ENCODE data around the gene MTA1. TPM values are rescaled to one million over a fixed set of nuclear protein-coding genes. Genes with fewer than 3 reads are reported as not detected.

MTA1 gene
- total RNA-seq, 1 experiment from 2014 or later: 47.9 TPM

DNA sequence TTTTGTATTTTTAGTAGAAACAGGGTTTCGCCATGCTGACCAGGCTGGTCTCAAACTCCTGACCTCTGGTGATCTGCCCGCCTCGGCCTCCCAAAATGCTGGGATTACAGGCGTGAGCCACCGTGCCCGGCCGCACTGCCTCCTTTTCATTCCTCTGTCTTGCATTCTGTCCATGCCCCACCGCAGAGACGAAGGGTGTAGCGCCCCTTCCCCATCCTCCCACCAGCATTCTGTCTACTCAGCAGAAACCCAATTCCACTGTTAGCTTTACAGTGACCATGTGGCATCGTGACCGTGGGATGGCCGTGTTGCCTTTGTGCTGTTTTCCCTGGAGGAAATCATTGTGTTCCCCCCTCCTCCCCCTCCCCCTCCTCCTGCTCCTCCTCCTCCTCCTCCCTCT is 11.0 kb upstream of the MTA1 start:
- no peak for DNase-seq (ENCODE audit: low read depth)

DNA sequence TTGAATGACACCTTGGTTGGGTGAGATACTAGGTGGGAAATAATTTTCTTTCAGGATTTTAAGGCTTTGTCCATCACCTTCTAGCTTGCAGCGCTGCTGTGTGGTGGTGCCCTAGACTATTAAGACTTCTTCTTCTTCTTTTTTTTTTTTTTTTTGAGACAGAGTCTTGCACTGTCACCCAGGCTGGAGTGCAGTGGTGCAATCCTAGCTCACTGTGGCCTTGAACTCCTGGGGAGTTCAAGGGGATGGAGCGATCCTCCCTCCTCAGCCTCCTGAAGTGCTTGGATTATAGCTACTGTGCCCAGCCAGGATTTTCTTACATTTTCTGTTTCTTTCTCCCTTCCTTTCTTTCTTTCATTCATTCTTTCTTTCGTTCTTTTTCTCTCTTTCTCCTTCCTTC is 10.3 kb upstream of the MTA1 start:
- DNase-seq (ENCODE audit: low read depth): no peak

DNA sequence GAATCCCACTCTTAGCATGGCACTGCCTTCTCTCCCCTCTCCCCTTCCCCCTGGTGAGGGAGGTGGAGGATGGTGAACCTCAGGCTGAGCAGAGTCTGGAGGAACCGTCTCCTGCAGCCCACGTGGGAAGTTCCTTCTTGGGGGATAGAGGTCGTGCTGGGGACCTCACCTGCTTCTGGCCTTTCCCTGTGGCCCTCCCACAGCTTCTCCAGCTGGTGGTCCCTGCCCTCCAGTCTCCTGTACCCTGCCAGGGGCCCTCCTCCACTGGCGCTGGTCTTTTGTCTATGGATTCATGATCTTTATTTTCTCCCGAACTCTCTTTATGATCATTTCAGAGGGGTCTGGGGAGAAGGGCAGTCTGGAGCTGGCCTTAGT is 9.0 kb upstream of the MTA1 start:
- no peak for DNase-seq (ENCODE audit: low read depth)

DNA sequence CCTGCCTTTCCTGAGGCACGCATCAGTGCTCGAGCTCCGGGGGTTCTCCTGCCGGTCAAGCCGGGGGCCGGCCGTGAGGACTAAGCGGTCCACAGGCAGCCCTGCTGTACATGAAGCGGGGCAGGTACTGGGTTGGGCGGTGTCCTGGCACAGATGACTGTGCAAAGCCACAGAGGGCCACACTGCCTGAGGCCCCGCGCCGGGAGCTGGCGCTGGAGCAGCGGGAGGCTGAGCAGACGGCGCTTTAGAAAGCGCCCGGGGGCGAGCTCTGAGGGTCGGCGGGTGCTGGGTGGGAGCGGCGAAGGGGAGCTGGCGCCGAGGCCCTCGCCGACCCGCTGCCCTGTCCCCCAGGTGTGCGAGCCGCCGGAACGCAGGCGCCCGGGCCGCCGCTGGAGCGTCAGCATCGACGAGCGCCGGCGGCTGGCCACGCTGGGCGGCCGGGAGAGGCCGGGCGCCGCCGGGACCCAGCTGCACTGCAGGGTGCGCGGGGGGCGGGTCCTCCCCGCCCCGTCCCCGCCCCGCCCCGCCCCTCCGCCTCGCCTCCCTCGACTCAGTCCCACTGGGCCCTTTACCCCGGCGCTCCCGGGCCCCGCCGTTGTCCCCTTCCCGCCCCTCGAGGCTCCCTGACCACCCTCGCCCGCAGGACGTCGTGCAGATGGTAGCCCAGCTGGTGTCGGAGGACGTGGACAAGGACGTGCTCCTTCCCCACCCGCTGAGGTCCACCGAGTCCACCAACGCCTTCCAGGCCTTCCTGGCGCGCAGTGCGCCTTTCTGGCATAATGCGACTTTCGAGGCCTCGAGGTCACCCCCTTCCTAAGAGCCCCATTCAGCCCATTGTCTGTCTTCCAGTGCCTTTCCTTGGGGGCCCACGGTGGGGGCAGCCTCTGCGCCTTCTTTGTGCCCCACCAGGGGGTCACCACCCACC is 8.3 kb upstream of the MTA1 start:
- peak; percentile 18 for DNase-seq (ENCODE audit: low read depth)

DNA sequence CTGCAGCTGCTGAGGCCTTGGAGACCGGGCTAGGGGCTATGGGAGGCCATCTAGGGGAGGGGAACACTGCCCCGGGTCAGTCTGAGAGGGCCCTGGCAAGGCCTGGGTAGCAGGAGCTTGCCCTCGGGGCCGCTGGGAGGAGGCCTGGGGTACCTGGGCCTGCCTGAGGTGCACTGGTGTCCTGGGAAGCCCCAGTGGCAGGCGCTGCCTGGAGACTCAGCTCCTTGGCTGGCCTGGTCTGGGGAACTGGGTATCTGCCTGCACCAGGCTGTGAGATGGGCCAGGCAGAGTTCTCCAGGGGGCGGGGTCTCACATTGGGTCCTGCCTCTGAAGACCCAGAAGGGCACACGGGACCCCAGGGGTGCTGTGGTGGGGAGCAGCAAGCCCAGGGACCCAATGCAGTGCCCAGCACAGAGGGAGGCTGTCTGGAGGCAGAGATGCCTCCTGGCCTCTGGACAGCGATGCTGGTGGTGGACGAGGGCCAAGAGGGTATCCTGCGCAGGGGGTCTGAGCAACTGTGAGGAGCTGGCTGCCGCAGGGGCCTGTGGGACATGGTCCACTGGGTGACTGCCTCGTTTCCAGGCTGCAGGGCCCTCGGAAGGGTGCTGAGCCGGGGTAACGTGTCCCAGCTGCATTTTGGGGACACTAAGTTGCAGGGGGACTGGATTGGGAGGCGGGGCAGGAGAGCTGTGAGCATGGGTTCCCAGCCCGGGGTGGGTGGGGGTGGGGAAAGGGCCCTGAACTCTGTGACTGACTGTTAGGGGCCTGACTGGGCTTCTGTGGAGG is 7.4 kb upstream of the MTA1 start:
- no peak for DNase-seq (ENCODE audit: low read depth)

- DNase-seq (ENCODE audit: low read depth): no peak
Measured at GRCh38 chr14:105412771-105413543, 6.7 kb upstream of the MTA1 start.

- DNase-seq (ENCODE audit: low read depth): no peak
Measured at GRCh38 chr14:105413544-105413886, 6.1 kb upstream of the MTA1 start.

- DNase-seq (ENCODE audit: low read depth): peak; percentile 17
Measured at GRCh38 chr14:105414456-105415371, 4.9 kb upstream of the MTA1 start.

GRCh38 chr14:105415481-105416428 is 3.9 kb upstream of the MTA1 start:
- DNase-seq (ENCODE audit: low read depth): no peak

GRCh38 chr14:105416671-105417070 is 3.0 kb upstream of the MTA1 start:
- DNase-seq (ENCODE audit: low read depth): no peak

DNA sequence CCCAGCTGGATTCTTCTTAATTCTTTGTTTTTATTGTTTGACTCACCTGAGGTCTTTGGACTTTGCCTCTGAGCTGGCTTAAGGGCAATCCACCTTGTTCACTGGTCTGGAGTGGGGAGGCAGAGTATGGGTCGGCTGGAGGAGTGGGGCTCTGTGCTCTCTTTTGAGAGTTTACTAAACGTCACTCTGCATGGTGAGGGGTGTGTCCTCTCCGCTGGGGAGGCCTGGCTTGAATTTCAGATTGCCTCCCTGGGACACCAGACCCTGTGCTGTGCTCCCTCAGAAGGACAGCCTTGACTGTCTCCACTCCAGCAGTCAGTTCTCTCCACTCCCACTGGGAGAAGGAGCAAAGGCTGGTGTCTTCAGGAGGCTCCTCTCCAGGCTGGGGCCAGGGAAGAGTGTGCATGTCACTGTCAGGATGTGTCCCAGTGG is 1.9 kb upstream of the MTA1 start:
- no peak for DNase-seq (ENCODE audit: low read depth)

DNA sequence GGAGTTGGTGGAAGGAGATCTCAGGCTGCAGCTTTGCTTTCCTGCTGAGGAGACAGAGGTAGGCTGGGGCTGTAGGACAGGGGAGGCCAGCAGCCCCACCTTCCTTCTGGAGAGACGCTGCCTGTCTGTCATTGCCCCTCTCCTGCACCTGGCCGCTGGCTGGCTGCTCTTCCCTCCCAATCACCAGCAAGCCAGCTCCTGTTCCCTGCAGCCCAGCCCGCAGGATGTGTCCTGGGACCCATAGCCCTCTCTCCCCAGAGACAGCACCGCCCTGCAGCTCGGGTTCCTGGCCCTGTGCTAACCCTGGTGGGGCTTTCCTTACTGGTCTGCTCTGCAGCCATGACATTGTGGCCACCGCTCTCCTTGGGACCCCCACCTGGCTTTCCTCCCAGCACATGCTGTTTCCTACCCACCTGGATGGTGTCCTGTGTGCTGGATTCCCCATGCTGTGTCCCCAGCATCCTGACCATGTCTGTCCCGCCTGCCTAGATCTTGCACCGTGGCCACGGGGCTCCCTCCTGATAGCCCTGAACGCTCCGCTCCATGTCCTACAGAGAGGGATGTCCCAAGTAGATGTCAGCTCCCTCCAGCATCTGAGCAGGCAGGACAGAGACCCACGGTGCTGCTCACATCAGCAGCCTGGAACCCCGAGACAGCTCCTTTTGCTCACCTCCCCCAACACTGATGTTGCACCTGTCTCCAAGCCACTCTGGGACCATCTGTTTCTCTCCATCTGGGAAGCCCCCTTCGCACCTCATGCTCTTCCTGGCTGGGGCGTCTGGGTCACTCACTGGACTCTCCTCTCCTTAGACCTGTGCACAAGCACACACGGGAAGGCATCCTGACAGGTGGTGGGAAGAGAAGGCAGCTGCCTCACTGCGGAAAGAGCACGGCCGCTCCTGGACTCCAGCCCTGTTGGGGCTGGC is 1.1 kb upstream of the MTA1 start:
- no peak for DNase-seq (ENCODE audit: low read depth)

DNA sequence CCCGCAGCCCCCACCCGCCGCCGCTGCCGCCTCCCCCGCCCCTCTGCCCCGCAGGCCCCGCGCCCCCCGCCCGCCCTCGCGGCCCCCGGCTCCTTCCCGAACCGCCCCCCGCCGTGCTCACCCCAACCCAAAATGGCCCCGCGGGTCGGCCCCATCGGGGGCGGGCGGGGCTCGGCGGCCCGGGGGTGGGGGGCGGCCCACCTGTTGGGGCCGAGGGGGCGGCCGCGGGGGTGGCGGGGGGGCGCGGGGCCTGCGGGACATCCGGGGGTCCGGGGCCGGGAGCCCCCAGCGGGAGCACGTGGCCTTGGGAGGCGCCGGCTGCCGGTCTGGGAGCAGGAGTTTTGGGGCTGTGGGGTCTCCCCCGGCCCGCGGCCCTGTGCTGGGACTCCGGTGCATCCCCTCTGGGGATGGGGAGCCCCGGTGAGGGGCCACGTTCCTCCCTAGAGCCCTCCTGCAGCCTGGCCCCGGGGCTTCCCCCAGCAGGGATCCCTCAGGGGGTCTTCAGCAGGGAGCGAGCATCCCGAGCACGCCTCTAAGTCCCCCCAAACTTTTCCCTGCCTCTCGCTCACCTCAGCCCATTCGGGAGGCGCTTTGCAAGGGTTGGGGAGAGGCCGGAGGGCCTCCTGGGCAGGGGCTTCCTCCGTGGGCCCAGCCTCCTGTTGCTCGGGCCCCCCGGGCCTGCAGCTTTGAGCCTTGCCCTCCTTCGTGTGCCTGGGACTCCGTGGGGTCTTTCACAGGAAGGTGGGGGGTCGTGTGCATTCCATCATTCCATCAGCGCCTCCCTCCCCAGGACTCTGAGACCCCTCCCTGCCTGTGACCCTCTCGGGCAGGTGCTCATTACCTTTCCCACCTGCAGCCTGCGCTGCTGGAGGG is 710 bp downstream of the MTA1 start:
- no peak for DNase-seq (ENCODE audit: low read depth)

DNA sequence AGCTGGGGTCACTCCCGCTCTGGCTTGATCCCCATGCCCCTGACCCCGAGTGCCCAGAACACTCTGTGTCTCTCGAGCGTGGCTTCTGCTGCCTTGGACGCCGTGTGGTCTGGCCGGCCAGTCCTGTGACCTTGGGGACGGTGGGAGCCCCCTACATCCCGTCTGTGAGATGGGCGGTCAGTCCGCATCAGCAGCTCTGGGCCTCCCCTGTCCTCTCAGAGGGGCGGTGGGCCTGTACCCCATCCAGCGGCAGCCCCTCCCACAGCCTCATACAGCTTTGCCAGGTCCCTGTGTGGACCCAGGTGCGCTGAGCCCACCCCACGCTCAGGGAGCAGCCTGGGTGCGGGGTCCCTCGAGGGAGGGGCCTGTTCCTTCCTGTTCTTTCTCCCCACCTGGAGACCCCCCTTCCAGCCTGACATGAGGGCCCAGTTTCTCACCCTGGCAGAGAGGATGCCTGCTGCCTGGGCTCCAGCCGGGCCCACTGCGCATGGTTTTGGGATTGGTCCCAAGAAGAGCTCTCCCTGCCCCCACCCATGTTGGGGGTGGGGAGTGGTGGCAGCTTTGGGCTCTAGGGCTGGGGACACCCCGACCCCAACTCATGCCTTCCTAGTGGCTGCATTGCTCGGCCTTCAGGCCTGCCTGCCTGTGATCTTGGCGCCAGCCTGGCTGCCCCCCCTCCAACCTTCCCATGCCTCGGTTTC is 1.5 kb downstream of the MTA1 start:
- DNase-seq (ENCODE audit: low read depth): no peak

GRCh38 chr14:105421723-105422615 is 2.3 kb downstream of the MTA1 start:
- no peak for DNase-seq (ENCODE audit: low read depth)

All from LHCN-M2 (cell line).